Right hindlimb (tissue), 1 donor: ENCODE measurements around the gene SLC16A3.
A peak's percentile ranks its signal among the peaks of the same experiment; 100 is the strongest.
"Not testable (repeated sequence)": the region's sequence is repeated elsewhere in the genome, so short reads cannot be mapped to it uniquely, and the experiment has no call there.

Experiments used
- DNase-seq: peaks from one replicate; pipeline ENCODE4 v3.0.0-alpha.2; 2018

The SLC16A3 gene

GRCh38 chr17:82247856-82248671 is 19.2 kb downstream of the SLC16A3 start:
- no peak for DNase-seq

- no peak for DNase-seq
Measured at GRCh38 chr17:82248815-82249674, 20.2 kb downstream of the SLC16A3 start.

GRCh38 chr17:82249896-82250581 is 21.2 kb downstream of the SLC16A3 start:
- no peak for DNase-seq

- no peak for DNase-seq
Measured at GRCh38 chr17:82250868-82251500, 22.1 kb downstream of the SLC16A3 start.

GRCh38 chr17:82252511-82253178 is 23.8 kb downstream of the SLC16A3 start:
- no peak for DNase-seq

- DNase-seq, result no peak
Measured at GRCh38 chr17:82253179-82253544, 24.3 kb downstream of the SLC16A3 start.

- not testable (repeated sequence) for DNase-seq
Measured at GRCh38 chr17:82254096-82254495, 25.3 kb downstream of the SLC16A3 start.

GRCh38 chr17:82254746-82255145 is 25.9 kb downstream of the SLC16A3 start:
- DNase-seq, result not testable (repeated sequence)

- peak; percentile 20 for DNase-seq
Measured at GRCh38 chr17:82255402-82255972, 26.6 kb downstream of the SLC16A3 start.

GRCh38 chr17:82256242-82256885 is 27.5 kb downstream of the SLC16A3 start:
- no peak for DNase-seq

GRCh38 chr17:82257473-82257872 is 28.6 kb downstream of the SLC16A3 start:
- DNase-seq, result no peak

GRCh38 chr17:82258555-82258954 is 29.7 kb downstream of the SLC16A3 start:
- DNase-seq, result no peak

- DNase-seq, result not testable (repeated sequence)
Measured at GRCh38 chr17:82259972-82260961, 31.4 kb downstream of the SLC16A3 start.

- no peak for DNase-seq
Measured at GRCh38 chr17:82262344-82262743, 33.5 kb downstream of the SLC16A3 start.

GRCh38 chr17:82263641-82264040 is 34.8 kb downstream of the SLC16A3 start:
- no peak for DNase-seq

- DNase-seq, result no peak
Measured at GRCh38 chr17:82266142-82266541, 37.3 kb downstream of the SLC16A3 start.

- DNase-seq, result peak; percentile 77
Measured at GRCh38 chr17:82267575-82268379, 38.9 kb downstream of the SLC16A3 start.

GRCh38 chr17:82269138-82269881 is 40.5 kb downstream of the SLC16A3 start:
- no peak for DNase-seq
